ENCODE results near the gene CNTN3. TPM values are rescaled to one million over a fixed set of nuclear protein-coding genes. Genes with fewer than 3 reads are reported as not detected.

CNTN3 gene
- total RNA-seq, 3 donors from 2014 or later, result 6.2 to 15.6 (median 8.1) TPM

- no peaks in the 10 kb centered on the region for H3K36me3 ChIP-seq (ENCODE audit: low read depth)
- no peak for ATAC-seq
- TF ChIP-seq CTCF (IDR thresholded peaks at IDR 0.05), result no peak
- no peak overlapping the region for H3K4me3 ChIP-seq
- H3K4me1 ChIP-seq (ENCODE audit: low read depth), result no peaks in the 10 kb centered on the region
- H3K9me3 ChIP-seq, result no peaks in the 10 kb centered on the region
- intact Hi-C loops (cut with DNase I, micrococcal nuclease), result no loop called here
- DNase-seq, result no peak
Observed at GRCh38 chr3:74591342-74591741, 23.1 kb downstream of the CNTN3 start.

GRCh38 chr3:74590620-74591262 lies 23.7 kb downstream of the CNTN3 start:
- ATAC-seq (no peak), DNase-seq (no peak)
- no peak for TF ChIP-seq CTCF (IDR thresholded peaks at IDR 0.05)
- intact Hi-C loops (cut with DNase I, micrococcal nuclease), result no loop called here
- Histone ChIP-seq H3K36me3 (ENCODE audit: low read depth) (no peaks in the 10 kb centered on the region), H3K4me1 (ENCODE audit: low read depth) (no peaks in the 10 kb centered on the region), H3K9me3 (no peaks in the 10 kb centered on the region), H3K4me3 (no peak overlapping the region)

GRCh38 chr3:74584782-74585181 lies 29.7 kb downstream of the CNTN3 start:
- Histone ChIP-seq H3K4me3 (no peak overlapping the region), H3K4me1 (ENCODE audit: low read depth) (peaks cover 4% of the 10 kb centered on the region), H3K9me3 (no peaks in the 10 kb centered on the region), H3K36me3 (ENCODE audit: low read depth) (no peaks in the 10 kb centered on the region)
- no peak for ATAC-seq
- intact Hi-C loops (cut with DNase I, micrococcal nuclease), result no loop called here
- no peak for TF ChIP-seq CTCF (IDR thresholded peaks at IDR 0.05)
- no peak for DNase-seq

GRCh38 chr3:74582982-74583381 lies 31.5 kb downstream of the CNTN3 start:
- no peak for ATAC-seq
- Histone ChIP-seq H3K4me1 (ENCODE audit: low read depth) (peaks cover 4% of the 10 kb centered on the region), H3K36me3 (ENCODE audit: low read depth) (no peaks in the 10 kb centered on the region), H3K4me3 (no peak overlapping the region), H3K9me3 (no peaks in the 10 kb centered on the region)
- TF ChIP-seq CTCF (IDR thresholded peaks at IDR 0.05), result no peak
- intact Hi-C loops (cut with DNase I, micrococcal nuclease), result no loop called here
- no peak for DNase-seq

- Histone ChIP-seq H3K4me3 (no peak overlapping the region), H3K4me1 (ENCODE audit: low read depth) (no peaks in the 10 kb centered on the region), H3K36me3 (ENCODE audit: low read depth) (no peaks in the 10 kb centered on the region), H3K9me3 (no peaks in the 10 kb centered on the region)
- TF ChIP-seq CTCF (IDR thresholded peaks at IDR 0.05), result no peak
- ATAC-seq (no peak), DNase-seq (no peak)
- intact Hi-C loops (cut with DNase I, micrococcal nuclease), result no loop called here
Observed at GRCh38 chr3:74575857-74576256, 38.6 kb downstream of the CNTN3 start.

GRCh38 chr3:74571118-74571517 lies 43.3 kb downstream of the CNTN3 start:
- no peak for ATAC-seq
- Histone ChIP-seq H3K4me1 (ENCODE audit: low read depth) (no peaks in the 10 kb centered on the region), H3K4me3 (no peak overlapping the region), H3K9me3 (no peaks in the 10 kb centered on the region), H3K36me3 (ENCODE audit: low read depth) (no peaks in the 10 kb centered on the region)
- no peak for TF ChIP-seq CTCF (IDR thresholded peaks at IDR 0.05)
- intact Hi-C loops (cut with DNase I, micrococcal nuclease), result no loop called here
- DNase-seq, result no peak

Measured in mucosa of descending colon (tissue), 3 donors.